ENCODE measurements around the gene SCMH1. TPM values are rescaled to one million over a fixed set of nuclear protein-coding genes. Genes with fewer than 3 reads are reported as not detected.

Gene SCMH1
- total RNA-seq, 1 experiment from 2014 or later, result 28.8 TPM

DNA sequence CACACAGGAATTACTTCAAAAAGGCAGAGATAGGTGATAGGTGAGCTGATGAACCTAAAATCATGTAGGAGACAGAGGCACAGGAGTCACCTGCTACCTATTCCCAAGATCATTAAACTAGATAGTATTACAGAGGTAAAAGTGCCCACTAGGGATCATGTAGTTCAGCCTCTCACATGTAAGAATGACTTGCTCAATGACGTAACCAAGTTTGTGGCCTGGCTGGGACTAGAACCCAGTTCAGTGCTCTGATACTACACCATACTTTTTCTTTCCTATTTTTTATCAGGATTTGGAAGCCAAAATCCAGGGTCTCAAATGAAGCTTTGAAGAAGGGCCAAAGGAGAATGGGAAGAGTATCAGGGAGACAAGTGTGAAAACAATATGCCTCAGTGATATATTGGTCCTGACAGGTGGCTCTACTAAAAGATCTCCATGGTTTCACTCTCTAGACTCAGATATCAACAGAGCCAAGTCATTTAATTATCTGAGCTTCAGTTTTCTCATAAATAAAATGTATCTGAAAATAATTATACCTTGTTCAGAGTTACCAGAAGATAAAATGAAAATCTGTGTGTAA is 133.3 kb downstream of the SCMH1 start:
- peaks cover 20% of the 10 kb centered on the region for H3K4me1 ChIP-seq (replicated peaks)
- H3K27ac ChIP-seq, result peak overlapping the region; percentile 63
- no peak for DNase-seq (ENCODE audit: low read depth in 1 of 2, low spot score in 2 of 2)
- H3K9me3 ChIP-seq (replicated peaks), result no peaks in the 10 kb centered on the region
- H3K27me3 ChIP-seq (replicated peaks), result no peaks in the 10 kb centered on the region
- no peak overlapping the region for H3K4me3 ChIP-seq
- H3K36me3 ChIP-seq, result peaks cover 39% of the 10 kb centered on the region

DNA sequence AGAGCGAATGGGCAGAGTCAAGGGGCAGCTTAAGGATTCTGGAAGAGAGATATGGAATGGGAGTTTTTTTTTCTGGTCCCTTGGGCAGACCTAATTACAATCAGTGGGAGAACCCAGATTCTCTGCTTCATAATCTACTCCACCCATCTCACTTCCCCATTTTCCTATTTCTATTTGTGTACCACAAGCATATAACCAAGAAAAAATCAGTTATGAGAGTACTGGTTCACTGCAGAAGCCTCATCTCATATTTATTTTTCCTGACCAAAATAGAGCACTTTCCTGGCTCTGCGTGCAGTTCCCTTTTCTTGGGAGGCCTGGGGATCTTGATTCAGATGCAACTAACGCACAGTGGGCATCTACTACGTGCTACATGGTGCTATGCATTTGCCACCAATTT is 138.3 kb downstream of the SCMH1 start:
- H3K27ac ChIP-seq, result no peak overlapping the region
- H3K9me3 ChIP-seq (replicated peaks), result no peaks in the 10 kb centered on the region
- peaks cover 13% of the 10 kb centered on the region; the same call in 1 of the 2 replicates for H3K36me3 ChIP-seq
- H3K4me1 ChIP-seq (replicated peaks), result peaks cover 3% of the 10 kb centered on the region
- H3K4me3 ChIP-seq, result no peak overlapping the region
- no peaks in the 10 kb centered on the region for H3K27me3 ChIP-seq (replicated peaks)
- no peak for DNase-seq (ENCODE audit: low read depth in 1 of 2, low spot score in 2 of 2)

DNA sequence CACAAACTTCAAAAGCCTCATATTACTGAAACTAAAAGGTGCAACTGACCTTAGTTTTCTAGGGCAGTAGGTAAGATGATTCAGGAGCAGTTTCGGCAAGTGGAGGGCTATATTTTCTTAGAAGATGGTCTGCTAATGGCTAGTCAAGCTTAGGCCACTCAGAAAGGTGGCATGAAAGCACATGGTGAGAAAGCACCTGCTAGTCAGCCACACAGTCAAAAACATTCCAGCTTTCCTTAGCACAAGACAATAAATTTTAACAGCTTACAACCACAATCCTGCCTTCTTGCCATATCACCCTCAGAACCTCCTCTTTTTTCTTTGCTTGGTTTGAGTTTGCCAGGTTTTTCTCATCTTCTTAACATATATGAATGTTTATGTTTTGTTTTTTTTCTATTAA is 139.5 kb downstream of the SCMH1 start:
- no peak for DNase-seq (ENCODE audit: low read depth in 1 of 2, low spot score in 2 of 2)
- no peak overlapping the region for H3K4me3 ChIP-seq
- no peaks in the 10 kb centered on the region for H3K27me3 ChIP-seq (replicated peaks)
- H3K4me1 ChIP-seq (replicated peaks), result no peaks in the 10 kb centered on the region
- no peak overlapping the region for H3K27ac ChIP-seq
- 0 out of 2 replicates have a peak, but pooled peaks cover 3% of the 10 kb centered on the region for H3K36me3 ChIP-seq
- H3K9me3 ChIP-seq (replicated peaks), result no peaks in the 10 kb centered on the region

DNA sequence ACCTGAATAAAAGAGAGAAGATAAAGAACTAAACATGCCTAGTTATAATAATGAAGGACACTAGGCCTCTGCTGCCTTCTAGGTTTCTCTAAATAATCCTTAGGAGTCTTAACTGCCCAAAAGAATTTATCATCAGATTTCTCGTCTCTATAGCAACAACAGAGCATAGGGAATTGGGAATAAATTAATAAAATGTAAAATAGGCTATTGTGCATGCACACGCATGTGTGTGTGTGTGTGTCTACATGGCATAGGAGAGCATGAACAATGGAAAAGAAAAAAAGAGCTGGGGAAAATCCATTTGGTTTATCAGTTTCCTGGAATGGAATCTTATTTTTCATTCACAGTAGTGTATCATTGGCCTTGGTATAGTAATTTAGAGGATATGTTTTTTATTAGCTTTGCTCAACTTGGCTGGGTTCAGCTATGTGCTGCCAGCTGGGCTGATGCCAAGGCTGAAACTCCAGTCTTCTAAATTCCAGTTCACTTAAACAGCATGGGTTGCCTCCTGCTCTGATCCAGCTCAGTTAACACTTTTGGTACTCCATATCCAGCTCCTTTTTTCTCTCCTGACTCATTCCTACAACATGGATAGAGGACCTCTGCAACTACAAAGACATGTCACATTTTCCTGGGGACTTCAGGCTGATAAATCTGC is 140.0 kb downstream of the SCMH1 start:
- Histone ChIP-seq H3K27me3 (replicated peaks) (no peaks in the 10 kb centered on the region), H3K27ac (no peak overlapping the region), H3K4me3 (no peak overlapping the region), H3K4me1 (replicated peaks) (no peaks in the 10 kb centered on the region), H3K9me3 (replicated peaks) (no peaks in the 10 kb centered on the region), H3K36me3 (0 out of 2 replicates have a peak, but pooled peaks cover 1% of the 10 kb centered on the region)
- no peak for DNase-seq (ENCODE audit: low read depth in 1 of 2, low spot score in 2 of 2)

DNA sequence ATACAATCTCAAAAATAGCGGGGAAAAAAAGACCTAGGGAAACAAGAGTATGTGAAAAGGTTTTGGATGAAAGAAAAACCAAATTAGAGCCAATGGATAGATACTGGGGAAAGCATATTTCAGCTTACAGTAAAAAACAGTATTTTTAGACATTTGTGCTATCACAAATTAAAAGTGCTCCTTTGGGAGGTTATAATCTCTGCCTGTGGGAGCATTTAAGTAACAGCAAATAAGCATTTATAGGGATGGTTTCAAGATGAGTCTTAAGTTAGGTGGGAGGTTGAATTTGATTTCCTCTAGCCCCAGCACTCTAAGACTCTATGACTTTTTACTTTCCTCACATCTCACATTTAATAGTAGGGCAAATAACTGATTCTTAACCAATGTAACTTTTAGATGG is 141.0 kb downstream of the SCMH1 start:
- no peaks in the 10 kb centered on the region for H3K9me3 ChIP-seq (replicated peaks)
- H3K36me3 ChIP-seq, result no peaks in the 10 kb centered on the region
- no peak overlapping the region for H3K27ac ChIP-seq
- no peaks in the 10 kb centered on the region for H3K27me3 ChIP-seq (replicated peaks)
- no peak overlapping the region for H3K4me3 ChIP-seq
- H3K4me1 ChIP-seq (replicated peaks), result no peaks in the 10 kb centered on the region
- no peak for DNase-seq (ENCODE audit: low read depth in 1 of 2, low spot score in 2 of 2)

DNA sequence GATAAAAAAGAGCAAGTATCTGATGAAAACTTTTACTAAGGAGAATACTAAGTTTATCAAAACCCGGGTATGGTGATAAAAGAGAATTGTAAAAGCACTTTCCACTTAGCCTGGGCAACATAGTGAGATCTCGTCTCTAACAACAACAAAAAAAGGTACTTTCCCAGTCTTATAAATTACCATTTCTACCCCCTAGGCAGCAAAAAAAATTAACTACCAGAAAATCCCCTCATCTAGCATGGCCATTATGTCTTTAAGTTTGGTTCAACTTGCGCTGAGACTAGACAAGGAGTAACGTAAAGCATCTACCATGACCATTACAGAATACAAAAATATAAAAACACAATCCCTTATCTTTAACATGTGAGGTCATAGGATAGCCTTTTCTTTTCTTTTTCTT is 141.9 kb downstream of the SCMH1 start:
- H3K36me3 ChIP-seq, result peaks cover 4% of the 10 kb centered on the region; the same call in 1 of the 2 replicates
- no peaks in the 10 kb centered on the region for H3K4me1 ChIP-seq (replicated peaks)
- DNase-seq (ENCODE audit: low read depth in 1 of 2, low spot score in 2 of 2), result no peak
- H3K27ac ChIP-seq, result no peak overlapping the region
- no peaks in the 10 kb centered on the region for H3K9me3 ChIP-seq (replicated peaks)
- H3K4me3 ChIP-seq, result no peak overlapping the region
- H3K27me3 ChIP-seq (replicated peaks), result no peaks in the 10 kb centered on the region

DNA sequence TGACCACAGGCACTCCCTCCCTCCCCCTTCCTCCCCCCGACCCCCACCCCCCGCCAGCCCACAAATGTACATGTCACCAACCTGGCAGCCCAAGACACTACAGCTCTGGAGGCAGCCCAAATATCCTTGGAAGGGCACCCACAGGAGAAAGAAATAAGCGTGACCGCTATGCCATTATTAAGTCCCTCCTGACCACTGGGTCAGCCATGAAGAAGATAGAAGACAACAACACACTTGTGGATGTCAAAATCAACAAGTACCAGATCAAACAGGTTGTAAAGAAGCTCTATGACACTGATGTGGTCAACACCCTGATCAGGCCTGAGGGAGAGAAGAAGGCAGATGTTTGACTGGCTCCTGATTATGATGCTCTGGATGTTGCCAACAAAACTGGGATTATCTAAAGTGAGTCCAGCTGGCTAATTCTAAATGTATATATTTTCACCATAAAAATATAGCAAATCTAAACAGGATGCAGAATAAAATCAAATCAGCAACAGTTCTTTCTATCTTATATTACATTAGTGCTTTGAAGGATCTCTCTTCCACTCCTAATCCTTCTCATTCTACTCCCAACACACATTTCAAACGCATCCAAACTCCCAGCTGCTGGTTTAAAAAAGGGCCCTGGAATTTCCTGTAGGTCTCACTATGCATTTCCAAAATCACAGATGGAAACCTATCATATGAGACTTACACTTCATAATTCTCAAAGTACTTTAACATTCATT is 143.2 kb downstream of the SCMH1 start:
- no peak for DNase-seq (ENCODE audit: low read depth in 1 of 2, low spot score in 2 of 2)
- H3K36me3 ChIP-seq, result peaks cover 5% of the 10 kb centered on the region; the same call in 1 of the 2 replicates

DNA sequence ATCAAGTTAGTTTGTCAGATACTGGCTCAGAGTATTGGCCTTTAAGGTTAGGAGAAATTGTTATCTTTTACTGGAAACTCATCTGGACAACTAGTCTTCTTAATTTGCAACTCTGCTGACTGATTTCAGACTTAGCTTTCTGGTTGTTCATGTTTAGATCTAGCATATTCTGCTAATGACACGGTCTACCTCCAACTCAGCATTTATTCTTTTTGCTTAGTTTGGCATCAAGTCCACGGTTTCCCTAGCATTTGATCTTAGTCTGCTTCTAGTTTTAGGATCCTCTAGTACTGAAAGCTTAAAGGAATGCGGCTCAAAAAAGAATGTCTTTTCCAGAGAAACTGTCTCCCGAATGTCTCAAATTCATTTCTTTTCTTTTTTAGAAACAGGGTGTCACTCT is 145.0 kb downstream of the SCMH1 start:
- peaks cover 5% of the 10 kb centered on the region; the same call in 1 of the 2 replicates for H3K36me3 ChIP-seq
- H3K4me3 ChIP-seq, result no peak overlapping the region
- no peaks in the 10 kb centered on the region for H3K9me3 ChIP-seq (replicated peaks)
- no peak overlapping the region for H3K27ac ChIP-seq
- no peak for DNase-seq (ENCODE audit: low read depth in 1 of 2, low spot score in 2 of 2)
- H3K27me3 ChIP-seq (replicated peaks), result no peaks in the 10 kb centered on the region
- H3K4me1 ChIP-seq (replicated peaks), result no peaks in the 10 kb centered on the region

More for the DNA sequence above, 143.2 kb downstream of the SCMH1 start:
- no peak overlapping the region for H3K4me3 ChIP-seq
- no peaks in the 10 kb centered on the region for H3K9me3 ChIP-seq (replicated peaks)
- H3K27me3 ChIP-seq (replicated peaks), result no peaks in the 10 kb centered on the region
- no peak overlapping the region for H3K27ac ChIP-seq
- no peaks in the 10 kb centered on the region for H3K4me1 ChIP-seq (replicated peaks)

DNA sequence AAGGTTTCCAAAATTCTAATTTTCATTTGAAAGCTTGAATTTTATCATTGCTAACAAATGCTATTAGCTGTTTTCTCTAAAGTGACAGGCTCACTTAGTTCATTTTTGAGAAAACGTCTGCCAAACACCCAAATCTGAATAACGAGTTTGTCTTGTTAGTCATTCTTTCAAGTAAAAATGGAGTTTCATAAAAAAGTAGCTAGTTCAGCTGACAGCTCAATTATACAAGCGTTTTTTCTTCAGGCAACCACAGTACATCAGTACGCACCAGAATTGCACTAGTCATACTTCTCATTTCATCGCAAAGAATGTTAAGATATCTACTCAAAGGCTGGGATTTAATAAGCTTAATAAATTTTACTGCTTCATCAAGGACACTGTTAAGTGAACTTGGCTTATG is 148.3 kb downstream of the SCMH1 start:
- Histone ChIP-seq H3K4me1 (replicated peaks) (no peaks in the 10 kb centered on the region), H3K27me3 (replicated peaks) (no peaks in the 10 kb centered on the region), H3K4me3 (no peak overlapping the region), H3K9me3 (replicated peaks) (no peaks in the 10 kb centered on the region), H3K36me3 (peaks cover 5% of the 10 kb centered on the region; the same call in 1 of the 2 replicates), H3K27ac (no peak overlapping the region)
- DNase-seq (ENCODE audit: low read depth in 1 of 2, low spot score in 2 of 2), result no peak

DNA sequence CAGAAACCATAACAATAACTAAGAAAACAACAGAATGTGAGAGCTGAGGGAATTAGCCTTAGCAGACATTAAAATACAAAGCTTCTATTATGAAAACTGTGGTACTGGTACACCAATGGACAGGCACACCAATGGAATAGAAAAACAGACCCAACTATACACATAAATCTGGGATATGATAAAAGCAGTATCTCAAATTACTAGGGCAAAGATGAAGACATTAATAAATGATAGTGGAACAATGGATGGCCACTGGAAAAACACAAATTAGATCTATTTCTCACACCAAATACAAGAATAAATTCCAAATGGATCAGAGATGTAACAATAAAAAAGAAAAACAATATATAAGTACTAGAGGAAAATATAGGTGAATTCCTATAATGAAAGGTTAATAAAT is 155.2 kb downstream of the SCMH1 start:
- Histone ChIP-seq H3K27ac (no peak overlapping the region), H3K4me3 (no peak overlapping the region), H3K4me1 (replicated peaks) (no peaks in the 10 kb centered on the region), H3K27me3 (replicated peaks) (no peaks in the 10 kb centered on the region), H3K9me3 (replicated peaks) (no peaks in the 10 kb centered on the region), H3K36me3 (no peaks in the 10 kb centered on the region)
- DNase-seq (ENCODE audit: low read depth in 1 of 2, low spot score in 2 of 2), result no peak

DNA sequence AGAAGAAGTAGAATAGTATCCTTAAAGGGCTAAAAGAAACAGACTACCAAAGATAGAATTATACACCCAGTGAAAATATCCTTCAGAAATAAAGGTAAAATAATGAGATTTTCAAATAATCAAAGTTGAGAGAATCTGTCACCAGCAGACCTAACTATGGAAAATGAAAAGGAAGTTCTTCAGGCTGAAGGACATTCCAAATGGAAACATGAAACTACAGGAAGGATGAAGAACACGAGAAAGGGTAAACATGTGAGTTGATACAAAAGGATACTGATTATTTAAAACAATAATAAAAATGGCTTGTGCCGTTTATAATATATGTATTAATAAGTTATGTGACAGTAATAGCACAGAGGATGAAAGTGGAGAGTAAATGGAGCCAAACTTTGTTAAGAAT is 163.5 kb downstream of the SCMH1 start:
- no peak for DNase-seq (ENCODE audit: low read depth in 1 of 2, low spot score in 2 of 2)
- H3K4me1 ChIP-seq (replicated peaks), result no peaks in the 10 kb centered on the region; the same call in 1 of the 2 replicates

DNA sequence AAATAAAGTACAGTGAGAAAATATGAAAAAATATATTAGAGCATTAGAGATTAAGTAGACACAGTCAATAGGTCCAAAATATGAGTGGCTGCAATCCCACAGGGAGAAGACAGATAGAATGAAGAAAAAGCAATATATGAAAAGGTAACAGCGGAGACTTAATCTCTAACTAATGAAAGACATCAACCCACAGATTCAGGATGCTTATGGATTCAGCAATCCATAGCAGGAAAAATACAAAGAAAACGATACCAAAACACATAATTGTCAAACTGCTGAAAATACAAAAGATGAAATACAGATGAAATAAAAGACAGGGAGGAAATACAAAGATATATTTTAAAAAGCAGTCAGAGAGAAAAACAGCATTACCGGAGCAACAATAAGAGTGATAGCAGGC is 163.9 kb downstream of the SCMH1 start:
- no peaks in the 10 kb centered on the region for H3K27me3 ChIP-seq (replicated peaks)
- H3K4me1 ChIP-seq (replicated peaks), result no peaks in the 10 kb centered on the region; the same call in 1 of the 2 replicates
- no peak for DNase-seq (ENCODE audit: low read depth in 1 of 2, low spot score in 2 of 2)
- no peaks in the 10 kb centered on the region for H3K9me3 ChIP-seq (replicated peaks)
- H3K36me3 ChIP-seq, result peaks cover 3% of the 10 kb centered on the region; the same call in 1 of the 2 replicates
- no peak overlapping the region for H3K4me3 ChIP-seq
- no peak overlapping the region for H3K27ac ChIP-seq

More for the DNA sequence above, 163.5 kb downstream of the SCMH1 start:
- 0 out of 2 replicates have a peak, but pooled peaks cover under 1% of the 10 kb centered on the region for H3K36me3 ChIP-seq
- no peaks in the 10 kb centered on the region for H3K9me3 ChIP-seq (replicated peaks)
- no peaks in the 10 kb centered on the region for H3K27me3 ChIP-seq (replicated peaks)
- H3K4me3 ChIP-seq, result no peak overlapping the region
- H3K27ac ChIP-seq, result no peak overlapping the region

DNA sequence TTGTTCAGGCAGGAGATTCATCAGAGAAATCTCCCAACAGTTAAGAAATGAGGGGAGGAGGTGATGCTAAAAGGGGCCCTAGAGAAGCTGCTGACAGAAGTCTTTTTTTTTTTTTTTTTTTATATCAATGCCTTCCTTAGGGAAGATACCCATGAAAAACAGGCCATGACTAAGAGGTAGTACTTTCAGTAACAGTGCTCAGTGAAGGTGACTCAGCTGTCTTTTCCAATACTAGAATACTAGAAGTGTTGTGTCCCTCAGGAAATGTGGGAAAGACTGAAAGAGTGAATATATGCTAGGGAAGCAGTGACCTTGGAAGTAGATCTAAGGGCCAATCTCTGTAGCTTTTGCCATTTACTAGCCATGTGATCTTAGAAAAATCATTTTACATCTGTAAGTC is 168.1 kb downstream of the SCMH1 start:
- DNase-seq (ENCODE audit: low read depth in 1 of 2, low spot score in 2 of 2), result no peak

DNA sequence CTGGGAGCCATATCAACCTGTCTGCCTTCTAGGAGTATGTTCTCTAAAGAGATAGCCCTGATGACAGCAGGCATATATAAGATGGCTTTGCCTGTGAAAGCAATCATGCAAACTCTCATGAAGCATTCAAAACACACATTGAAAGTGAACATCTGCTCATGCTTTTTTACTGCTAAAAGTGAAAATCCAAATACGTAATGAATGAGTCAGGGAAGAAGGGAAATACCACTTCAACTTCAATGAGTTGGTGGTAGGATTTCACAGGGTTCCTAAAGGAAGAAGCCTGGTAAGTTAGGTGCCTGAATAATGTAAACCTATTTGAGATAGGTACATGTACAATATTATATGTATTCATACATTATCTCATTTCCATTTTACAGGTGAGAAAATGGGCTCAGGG is 170.1 kb downstream of the SCMH1 start:
- no peak for DNase-seq (ENCODE audit: low read depth in 1 of 2, low spot score in 2 of 2)
- H3K36me3 ChIP-seq, result peaks cover 26% of the 10 kb centered on the region

More for the DNA sequence above, 168.1 kb downstream of the SCMH1 start:
- Histone ChIP-seq H3K9me3 (replicated peaks) (no peaks in the 10 kb centered on the region), H3K4me1 (replicated peaks) (peaks cover 5% of the 10 kb centered on the region), H3K27ac (no peak overlapping the region), H3K36me3 (peaks cover 25% of the 10 kb centered on the region), H3K4me3 (no peak overlapping the region), H3K27me3 (replicated peaks) (no peaks in the 10 kb centered on the region)

More for the DNA sequence above, 170.1 kb downstream of the SCMH1 start:
- Histone ChIP-seq H3K9me3 (replicated peaks) (no peaks in the 10 kb centered on the region), H3K4me3 (no peak overlapping the region), H3K4me1 (replicated peaks) (peaks cover 5% of the 10 kb centered on the region), H3K27ac (no peak overlapping the region), H3K27me3 (replicated peaks) (no peaks in the 10 kb centered on the region)
